Activated B cell treated with CpG ODN at 0.5 μM for 24 hours (primary cell): Measurements from ENCODE around the gene COG4. TPM values are rescaled to one million over a fixed set of nuclear protein-coding genes. Genes with fewer than 3 reads are reported as not detected.
"Not testable (repeated sequence)": the region's sequence is repeated elsewhere in the genome, so short reads cannot be mapped to it uniquely, and the experiment has no call there.

ENCODE experiments used
- ATAC-seq: fragments of 200-7000 bp; cut with Tn5 transposase; one replicate; pipeline ENCODE4 v1.10.0; 2021; ENCODE audit warnings: low read depth, mild to moderate bottlenecking, moderate library complexity
- CTCF ChIA-PET: fragments of 350-600 bp; sonication (Branson Sonifier 250); formaldehyde crosslinking; loops from one replicate; lab custom pipeline; 2021; ENCODE audit warnings: antibody characterized with exemption; lab: Charles Lee
- POLR2A ChIA-PET: fragments of 350-600 bp; sonication (Branson Sonifier 250); formaldehyde crosslinking; loops from one replicate; lab custom pipeline; 2021; ENCODE audit warnings: antibody characterized with exemption; lab: Charles Lee
- DNase-seq: peaks from one replicate; pipeline ENCODE4 v3.0.0; 2022
- H3K27ac Mint-ChIP-seq: one replicate; pipeline ENCODE4 v1.8.0; 2020; ENCODE audit warnings: mixed read lengths
- H3K27me3 Mint-ChIP-seq: one replicate; pipeline ENCODE4 v1.8.0; 2021; ENCODE audit warnings: mixed read lengths
- H3K36me3 Mint-ChIP-seq: one replicate; pipeline ENCODE4 v1.8.0; 2021; ENCODE audit warnings: low read depth, mixed read lengths
- H3K4me1 Mint-ChIP-seq: one replicate; pipeline ENCODE4 v1.8.0; 2021; ENCODE audit warnings: mixed read lengths
- H3K4me3 Mint-ChIP-seq: one replicate; pipeline ENCODE4 v1.8.0; 2020; ENCODE audit warnings: mild to moderate bottlenecking, mixed read lengths
- H3K9me3 Mint-ChIP-seq: one replicate; pipeline ENCODE4 v1.8.0; 2020; ENCODE audit warnings: mixed read lengths
- CTCF ChIP-seq: fragments of 200-600 bp; IDR thresholded peaks from one replicate; pipeline ENCODE4 v1.8.0; 2022; ENCODE audit warnings: antibody characterized with exemption, mild to moderate bottlenecking
- intact Hi-C: fragments of 100-400 bp; cut with micrococcal nuclease; formaldehyde crosslinking; loops from one replicate; pipeline ENCODE4 v1.15.1; 2024
- total RNA-seq: library from RNA; stranded (reverse); gene quantifications from 2 replicates; pipeline ENCODE4 v1.2.3, GENCODE V29; 2022

COG4 gene
- total RNA-seq, 1 donor from 2014 or later = 42.5 TPM

DNA sequence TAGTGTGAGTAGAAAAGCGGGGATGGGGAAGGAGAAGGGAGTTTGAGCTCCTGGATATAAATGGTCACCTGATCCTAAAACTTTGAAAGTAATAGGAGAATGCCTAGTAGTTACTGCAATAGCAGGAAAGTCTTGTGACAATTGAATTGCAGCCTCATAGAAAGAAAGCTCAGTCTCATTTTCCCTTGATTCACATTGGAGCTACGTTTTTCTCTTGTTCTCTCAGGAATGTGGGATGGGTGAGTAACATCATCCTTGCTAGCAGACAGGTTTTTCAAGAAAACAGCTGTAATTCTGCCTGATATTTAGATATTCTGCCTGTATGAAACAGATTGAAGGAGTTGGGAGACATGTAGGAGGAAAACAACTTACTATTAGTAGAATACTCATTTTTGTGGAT lies 25.6 kb upstream of the COG4 start:
- Mint-ChIP-seq H3K27ac (no peak overlapping the region), H3K36me3 (peaks cover 87% of the 10 kb centered on the region), H3K9me3 (no peaks in the 10 kb centered on the region), H3K4me3 (no peak overlapping the region), H3K27me3 (no peaks in the 10 kb centered on the region), H3K4me1 (no peaks in the 10 kb centered on the region)
- no peak for ATAC-seq
- CTCF ChIA-PET = no interaction called here
- POLR2A ChIA-PET = no interaction called here
- no peak for TF ChIP-seq CTCF
- intact Hi-C loops = no loop called here
- no peak for DNase-seq

DNA sequence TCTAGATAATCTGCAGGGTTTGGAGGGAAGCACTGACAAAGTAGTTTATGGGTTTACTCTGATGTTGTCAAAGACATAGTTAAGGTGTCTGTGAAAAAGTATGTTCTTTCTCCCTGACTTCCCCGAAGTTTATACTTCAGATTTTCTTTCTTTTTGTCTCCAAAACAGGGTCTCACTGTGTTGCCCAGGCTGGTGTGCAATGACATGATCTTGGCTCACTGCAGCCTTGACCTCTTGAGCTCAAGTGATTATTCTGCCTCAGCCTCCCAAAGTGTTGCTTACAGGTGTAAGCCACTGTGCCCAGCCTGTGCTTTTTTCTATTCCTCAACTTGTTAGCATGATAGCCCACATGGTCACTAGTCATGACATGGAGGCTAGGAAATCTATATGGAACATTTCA lies 21.2 kb upstream of the COG4 start:
- Mint-ChIP-seq H3K36me3 (peaks cover 81% of the 10 kb centered on the region), H3K4me1 (no peaks in the 10 kb centered on the region), H3K27ac (no peak overlapping the region), H3K9me3 (no peaks in the 10 kb centered on the region), H3K4me3 (no peak overlapping the region), H3K27me3 (no peaks in the 10 kb centered on the region)
- ATAC-seq (no peak), DNase-seq (no peak)
- CTCF ChIA-PET = no interaction called here
- POLR2A ChIA-PET = interaction anchor here (0.6 kb wide), 1 partner anchor 166 kb away, joined by 5 read pairs; no protein-coding TSS in a partner anchor
- intact Hi-C loops = no loop called here
- TF ChIP-seq CTCF = no peak

DNA sequence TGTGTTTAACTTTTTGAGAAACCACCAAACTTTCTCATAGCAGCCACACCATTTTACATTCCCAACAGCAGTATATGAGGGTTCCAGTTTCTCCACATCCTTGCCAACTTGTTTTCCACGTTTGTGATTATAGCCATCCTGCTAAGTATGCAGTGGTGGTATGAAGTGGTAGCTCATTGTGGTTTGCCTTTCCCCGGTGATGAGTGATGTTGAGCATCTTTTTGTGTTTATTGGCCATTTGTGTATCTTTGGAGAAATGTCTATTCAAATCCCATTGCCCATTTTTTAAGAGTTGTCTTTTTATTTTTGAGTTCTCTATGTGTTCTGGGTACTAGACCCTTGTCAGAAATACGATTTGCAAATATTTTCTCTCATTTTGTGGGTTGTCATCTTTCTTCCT lies 17.6 kb upstream of the COG4 start:
- H3K4me3 Mint-ChIP-seq = no peak overlapping the region
- H3K27me3 Mint-ChIP-seq = no peaks in the 10 kb centered on the region
- no peaks in the 10 kb centered on the region for H3K4me1 Mint-ChIP-seq
- no peaks in the 10 kb centered on the region for H3K9me3 Mint-ChIP-seq
- no peak for DNase-seq
- ChIA-PET CTCF (no interaction called here), POLR2A (interaction anchor here (1.0 kb wide), 1 partner anchor 12 kb away, joined by 3 read pairs; no protein-coding TSS in a partner anchor)
- no peak overlapping the region for H3K27ac Mint-ChIP-seq
- H3K36me3 Mint-ChIP-seq = peaks cover 84% of the 10 kb centered on the region
- no peak for ATAC-seq
- intact Hi-C loops = no loop called here
- no peak for TF ChIP-seq CTCF

DNA sequence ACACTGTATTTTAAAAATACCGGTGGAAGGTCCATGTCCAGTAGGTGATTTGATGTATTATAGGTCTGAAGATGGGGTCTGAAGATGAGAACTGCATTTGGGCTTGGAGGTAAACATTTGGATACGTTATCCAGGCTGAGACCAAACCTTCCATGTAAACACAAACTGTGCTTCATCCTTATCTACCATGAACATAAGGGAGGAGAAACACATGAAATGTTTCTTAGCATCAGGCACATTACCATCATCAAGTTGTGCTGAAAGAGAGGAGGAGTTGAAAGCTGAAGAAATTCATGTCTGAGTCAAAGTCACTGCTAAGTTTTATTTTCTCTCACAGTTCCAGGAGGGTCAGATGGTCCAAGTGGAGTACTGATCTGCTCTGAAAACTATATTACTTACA lies 11.6 kb upstream of the COG4 start:
- DNase-seq (no peak), ATAC-seq (no peak)
- H3K27ac Mint-ChIP-seq = no peak overlapping the region
- H3K9me3 Mint-ChIP-seq = no peaks in the 10 kb centered on the region
- no peak overlapping the region for H3K4me3 Mint-ChIP-seq
- CTCF ChIA-PET = no interaction called here
- TF ChIP-seq CTCF = no peak
- POLR2A ChIA-PET = no interaction called here
- H3K4me1 Mint-ChIP-seq = peaks cover 2% of the 10 kb centered on the region
- intact Hi-C loops = no loop called here
- H3K27me3 Mint-ChIP-seq = no peaks in the 10 kb centered on the region
- peaks cover 87% of the 10 kb centered on the region for H3K36me3 Mint-ChIP-seq

DNA sequence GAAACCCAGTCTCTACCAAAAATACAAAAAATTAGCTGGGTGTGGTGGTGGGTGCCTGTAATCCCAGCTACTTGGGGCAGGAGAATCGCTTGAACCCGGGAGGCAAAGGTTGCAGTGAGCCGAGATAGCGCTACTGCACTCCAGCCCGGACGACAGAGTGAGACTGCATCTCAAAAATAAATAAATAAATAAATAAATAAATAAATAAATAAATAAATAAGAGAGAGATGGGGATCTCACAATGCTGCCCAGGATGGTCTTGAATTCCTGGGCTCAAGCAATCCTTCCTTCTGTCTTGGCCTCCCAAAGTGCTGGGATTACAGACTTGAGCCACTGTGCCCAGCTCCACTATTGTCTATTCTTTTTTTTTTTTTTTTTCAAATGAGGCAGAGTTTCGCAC lies 6.6 kb upstream of the COG4 start:
- H3K9me3 Mint-ChIP-seq, CTCF ChIA-PET, H3K27me3 Mint-ChIP-seq, H3K4me3 Mint-ChIP-seq, DNase-seq, H3K27ac Mint-ChIP-seq, ATAC-seq: not testable (repeated sequence)
- Mint-ChIP-seq H3K36me3 (peaks cover 80% of the 10 kb centered on the region), H3K4me1 (peaks cover 35% of the 10 kb centered on the region)
- POLR2A ChIA-PET = interaction anchor here (0.5 to 0.7 kb wide), 3 partner anchors 14 to 1647 kb away, joined by 3 to 4 read pairs (median 3); no protein-coding TSS in a partner anchor
- intact Hi-C loops = loop anchor here (10.0 kb wide), 1 partner anchor 1215 kb away; the partner anchor contains the start of gene VPS4A
